ENCODE measurements around the gene TIMP3.

- peak; percentile 15; the same call in 1 of the 2 replicates for TF ChIP-seq GATA2 (IDR thresholded peaks at IDR 0.05; ENCODE audit: low read depth, low read length)
- TF ChIP-seq GATA3 (IDR thresholded peaks at IDR 0.05; ENCODE audit: low read depth, low read length): no peak
These were observed 35.0 kb downstream of the TIMP3 start for GRCh38 chr22:32836280-32837123.

All from SH-SY5Y (cell line).